GM12891 (cell line): ENCODE results near the gene ZNF701.

Source experiments
- POLR2A ChIP-seq: IDR thresholded peaks from 2 replicates; pipeline ENCODE4 v1.6.1; 2011; ENCODE audit warnings: low read depth, low read length, control low read depth
- POLR2AphosphoS5 ChIP-seq: IDR thresholded peaks from 2 replicates; pipeline ENCODE4 v1.6.1; 2011; ENCODE audit warnings: low read depth, low read length, control low read depth

DNA sequence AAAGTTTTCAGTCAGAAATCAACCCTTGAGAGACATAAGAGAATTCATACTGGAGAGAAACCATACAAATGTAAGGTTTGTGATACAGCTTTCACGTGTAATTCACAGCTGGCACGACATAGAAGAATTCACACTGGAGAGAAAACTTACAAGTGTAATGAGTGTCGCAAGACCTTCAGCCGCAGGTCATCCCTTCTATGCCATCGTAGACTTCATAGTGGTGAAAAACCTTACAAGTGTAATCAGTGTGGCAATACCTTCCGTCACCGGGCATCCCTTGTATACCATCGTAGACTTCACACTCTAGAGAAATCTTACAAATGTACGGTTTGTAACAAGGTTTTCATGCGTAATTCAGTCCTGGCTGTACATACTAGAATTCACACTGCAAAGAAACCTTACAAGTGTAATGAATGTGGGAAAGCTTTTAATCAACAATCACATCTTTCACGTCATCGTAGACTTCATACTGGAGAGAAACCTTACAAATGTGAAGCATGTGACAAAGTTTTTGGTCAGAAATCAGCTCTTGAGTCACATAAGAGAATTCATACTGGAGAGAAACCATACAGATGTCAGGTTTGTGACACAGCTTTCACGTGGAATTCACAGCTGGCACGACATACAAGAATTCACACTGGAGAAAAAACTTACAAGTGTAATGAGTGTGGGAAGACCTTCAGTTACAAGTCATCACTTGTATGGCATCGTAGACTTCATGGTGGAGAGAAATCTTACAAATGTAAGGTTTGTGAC, 15.7 kb upstream of the ZNF701 start:
- TF ChIP-seq POLR2AphosphoS5: no peak
- TF ChIP-seq POLR2A: no peak
